T follicular helper cell (primary cell): ENCODE measurements around the gene PRMT3.
"Not testable (repeated sequence)": the region's sequence is repeated elsewhere in the genome, so short reads cannot be mapped to it uniquely, and the experiment has no call there.

Experiments
- DNase-seq: peaks from one replicate; pipeline ENCODE4 v3.0.0-alpha.2; 2020; ENCODE audit warnings: low read depth
- total RNA-seq, 2 experiments: gene quantifications; one replicate each; lab custom pipeline; 2026; lab: John Stamatoyannopoulos, UW

The PRMT3 gene
- total RNA-seq = 22.2 to 67.3 reads per million in 2 experiments

- peak; percentile 96 for DNase-seq
Measured at GRCh38 chr11:20387261-20388095, at the start of gene PRMT3. PRMT3 (plus strand) TSS chr11:20387716; CDS start chr11:20387747, 31 bp downstream.

GRCh38 chr11:20342347-20343141 is 45.0 kb upstream of the PRMT3 start:
- DNase-seq = no peak

DNA sequence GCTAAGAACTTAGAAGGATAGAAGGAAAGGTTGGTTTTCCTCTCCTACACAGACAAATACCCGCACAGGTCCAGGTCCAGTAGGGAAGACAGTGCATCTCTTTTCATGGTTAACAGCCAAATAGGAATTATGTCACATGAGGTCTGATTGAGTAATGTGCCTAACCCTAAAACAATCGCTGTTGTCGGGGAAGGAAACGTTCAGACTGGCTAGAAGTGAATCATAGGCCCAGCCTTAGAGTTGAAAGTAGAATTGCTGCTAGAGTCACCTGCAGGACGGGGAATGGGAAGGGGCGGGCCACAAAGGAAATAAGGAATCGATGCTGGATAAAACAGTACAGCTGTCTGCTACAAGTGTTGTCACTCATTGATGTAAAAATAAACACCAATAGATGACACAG is 36.4 kb upstream of the PRMT3 start:
- DNase-seq = no peak

DNA sequence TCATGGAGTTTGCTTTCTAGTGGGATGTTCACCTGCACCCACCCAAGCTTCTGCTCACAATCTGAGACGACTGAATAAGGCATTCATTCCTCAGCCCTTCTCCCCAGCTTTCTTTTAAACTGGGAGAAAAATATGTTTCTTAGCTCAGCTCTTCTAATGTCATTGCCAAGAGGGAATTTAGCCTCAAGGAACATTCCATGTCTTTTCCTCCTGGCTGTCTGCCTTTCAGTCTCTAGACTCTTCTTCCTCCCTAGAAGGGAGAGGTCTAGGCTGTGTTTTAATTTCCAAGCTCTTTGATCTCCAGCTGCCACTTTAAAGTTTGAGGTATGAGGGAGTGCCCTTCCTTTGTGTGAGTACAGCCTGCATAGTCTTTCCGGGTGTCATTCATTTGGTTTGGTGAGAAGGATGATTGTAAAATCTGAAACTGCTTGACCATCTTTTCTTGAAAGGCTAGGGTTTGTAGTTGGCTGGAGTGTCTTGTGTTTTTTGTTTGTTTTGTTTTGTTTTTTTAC is 35.7 kb upstream of the PRMT3 start:
- DNase-seq = no peak

GRCh38 chr11:20353829-20354434 is 33.6 kb upstream of the PRMT3 start:
- no peak for DNase-seq

DNA sequence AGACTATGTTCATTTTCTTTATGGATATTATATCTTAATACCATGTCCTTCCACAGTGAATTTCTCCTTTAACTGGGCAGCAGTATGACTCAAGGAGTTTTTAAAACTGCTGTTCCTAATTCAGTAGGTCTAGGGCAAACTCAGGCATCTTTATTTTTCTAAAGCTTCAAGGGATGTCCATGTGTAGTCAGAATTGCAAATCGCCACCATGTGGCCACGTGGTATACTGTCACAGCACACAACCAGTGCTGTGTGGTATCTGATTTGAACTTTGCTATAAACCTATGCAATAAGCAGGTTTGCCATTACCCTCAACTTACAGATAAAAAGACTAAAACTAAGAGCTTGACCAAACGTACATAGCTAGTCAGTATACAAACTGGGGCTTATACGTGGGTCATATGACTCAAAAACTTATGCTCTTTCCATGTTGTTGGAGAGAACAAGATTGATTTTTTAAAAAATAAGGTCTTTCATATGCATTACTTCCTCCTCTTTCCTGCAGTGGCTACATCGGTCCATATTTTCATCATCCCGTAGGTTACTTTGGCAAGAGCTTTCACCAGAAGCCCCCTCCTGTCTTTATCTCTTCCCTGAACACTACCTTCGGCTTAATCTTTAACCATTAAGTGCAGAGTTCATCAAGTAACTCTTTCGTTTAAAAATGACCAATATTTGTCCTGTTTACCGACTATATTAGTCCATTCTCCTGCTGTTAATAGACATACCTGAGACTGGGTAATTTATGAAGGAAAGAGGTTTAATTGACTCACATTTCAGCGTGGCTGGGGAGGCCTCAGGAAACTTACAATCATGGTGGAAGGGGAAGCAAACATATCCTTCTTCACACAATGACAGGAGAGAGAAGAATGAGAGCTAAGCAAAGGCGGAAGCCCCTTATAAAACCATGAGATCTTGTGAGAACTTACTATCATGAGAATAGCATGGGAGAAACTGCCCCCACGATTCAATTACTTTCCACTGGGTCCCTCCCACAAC is 32.0 kb upstream of the PRMT3 start:
- peak; percentile 18 for DNase-seq

- no peak for DNase-seq
Measured at GRCh38 chr11:20357150-20357549, 30.4 kb upstream of the PRMT3 start.

- DNase-seq = peak; percentile 21
Measured at GRCh38 chr11:20360650-20361049, 26.9 kb upstream of the PRMT3 start.

GRCh38 chr11:20362481-20362880 is 25.0 kb upstream of the PRMT3 start:
- DNase-seq = no peak

DNA sequence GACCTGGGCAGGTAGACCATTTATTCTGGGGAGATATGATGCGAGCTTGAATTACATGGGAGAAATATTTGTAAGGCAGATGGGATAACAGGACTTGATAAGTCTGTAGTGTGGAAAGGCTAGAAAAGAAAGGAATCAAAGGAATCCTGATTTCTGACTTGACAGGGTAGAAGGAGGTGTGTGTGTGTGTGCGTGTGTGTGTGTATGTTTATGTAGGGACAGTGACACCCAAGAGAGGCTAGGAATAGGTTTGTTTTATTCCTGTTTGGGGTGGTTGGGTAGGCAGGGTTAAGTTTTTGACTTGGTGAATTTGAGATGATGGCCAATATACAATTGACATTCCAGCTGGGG is 24.4 kb upstream of the PRMT3 start:
- DNase-seq = no peak

GRCh38 chr11:20363500-20364340 is 23.8 kb upstream of the PRMT3 start, which contains the start of gene HTATIP2:
HTATIP2 (plus strand) TSS chr11:20363714; CDS start chr11:20364238, 524 bp downstream.
- DNase-seq = peak; percentile 62

GRCh38 chr11:20364341-20364792 is 23.1 kb upstream of the PRMT3 start:
- no peak for DNase-seq

DNA sequence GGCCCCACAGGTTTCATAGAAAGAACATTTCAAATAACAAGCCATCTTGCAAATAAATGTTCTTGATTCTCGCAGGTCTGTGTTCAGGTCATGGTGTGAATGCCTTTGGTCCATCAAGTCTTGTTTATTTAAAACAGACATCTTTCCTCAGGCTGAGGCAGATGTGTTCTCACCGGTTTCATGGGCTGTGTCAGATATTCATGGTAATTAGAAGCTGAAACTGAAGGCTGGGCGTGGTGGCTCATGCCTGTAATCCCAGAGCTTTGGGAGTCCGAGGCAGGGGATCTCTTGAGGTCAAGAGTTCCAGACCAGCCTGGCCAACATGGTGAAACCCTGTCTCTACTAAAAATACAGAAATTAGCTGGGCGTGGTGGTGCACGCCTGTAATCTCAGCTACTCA is 22.1 kb upstream of the PRMT3 start:
- DNase-seq = not testable (repeated sequence)

DNA sequence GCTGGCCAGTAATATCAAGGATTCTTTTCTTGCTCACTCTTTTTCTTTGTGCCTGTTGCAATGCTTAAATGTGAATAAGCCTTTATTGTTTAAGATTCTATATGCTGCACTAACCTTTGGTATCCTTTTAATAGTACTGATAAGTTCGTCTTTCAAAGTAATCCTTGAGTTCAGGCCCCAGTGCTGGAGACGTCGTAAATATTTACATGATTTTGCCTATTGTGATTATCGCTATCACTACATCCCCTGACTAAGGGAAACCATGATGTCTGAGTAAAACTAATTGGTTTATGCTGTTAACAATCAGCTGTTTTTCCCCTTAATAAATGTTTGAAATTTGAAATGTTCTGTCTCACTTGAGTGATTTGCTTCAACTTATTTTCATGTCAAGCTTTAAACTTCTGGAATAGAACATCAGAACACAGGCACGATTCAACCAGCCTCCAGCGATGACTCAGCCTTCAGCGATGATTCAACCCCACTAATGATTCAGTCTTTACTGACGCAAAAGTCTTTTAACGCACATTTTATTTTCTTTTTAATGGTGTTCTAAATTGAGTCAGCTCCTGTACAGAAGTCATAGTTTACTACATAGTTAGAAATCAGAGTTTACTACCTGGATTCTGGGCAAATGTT is 20.1 kb upstream of the PRMT3 start:
- no peak for DNase-seq

GRCh38 chr11:20368438-20368837 is 19.1 kb upstream of the PRMT3 start:
- DNase-seq = no peak

- DNase-seq = no peak
Measured at GRCh38 chr11:20369826-20370225, 17.7 kb upstream of the PRMT3 start.

GRCh38 chr11:20372081-20372626 is 15.4 kb upstream of the PRMT3 start:
- no peak for DNase-seq

DNA sequence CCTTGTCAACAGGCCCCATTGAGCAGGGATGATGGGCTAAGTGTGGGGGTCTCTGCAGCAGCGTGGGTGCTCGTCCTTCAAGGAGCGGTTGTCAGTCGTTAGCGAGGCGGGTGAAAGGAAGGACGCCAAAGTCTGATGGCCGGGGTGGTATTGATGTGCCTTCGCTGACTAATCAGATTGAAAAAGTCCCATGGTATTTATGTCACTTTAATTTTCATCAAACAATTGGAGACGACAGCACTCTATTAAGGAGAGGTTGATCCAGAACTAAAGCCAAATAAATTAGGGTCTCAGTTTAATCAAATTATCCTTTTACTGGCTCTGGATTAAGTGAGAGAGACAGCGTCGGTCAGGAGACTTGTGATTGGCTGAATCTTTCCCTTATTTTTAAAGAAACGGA is 14.4 kb upstream of the PRMT3 start:
- no peak for DNase-seq

DNA sequence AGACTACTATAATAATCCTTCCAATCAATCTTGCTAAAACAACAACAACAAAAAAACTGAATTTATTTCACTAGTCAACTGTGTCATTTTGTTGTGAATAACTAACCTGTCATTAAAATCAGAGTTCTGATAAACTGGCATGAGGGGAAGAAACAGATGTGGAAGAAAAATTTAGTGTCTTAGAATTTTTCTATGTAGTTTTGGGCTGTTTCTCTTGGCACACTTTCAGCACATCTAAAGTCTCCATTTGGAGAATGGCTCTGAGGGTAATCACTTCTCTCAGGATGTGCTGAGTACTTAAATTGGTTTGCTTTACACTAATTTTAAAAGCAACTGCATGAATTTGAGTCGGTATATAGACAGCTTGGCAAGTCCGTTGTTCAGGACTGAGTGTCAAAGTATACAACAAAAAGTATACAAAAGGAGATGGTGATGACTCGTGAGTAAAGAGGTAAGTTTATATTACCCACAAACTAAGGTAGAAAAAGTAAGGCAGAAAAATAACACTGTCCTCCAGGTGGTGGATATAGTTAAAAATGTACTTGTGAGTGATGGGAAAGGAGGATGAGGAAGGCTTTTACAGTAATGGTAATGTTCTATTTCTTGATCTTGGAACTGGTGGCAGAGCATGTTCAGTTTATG is 13.8 kb upstream of the PRMT3 start:
- no peak for DNase-seq
